ENCODE measurements around the gene CXCR5.

The CXCR5 gene

GRCh38 chr11:118914178-118914918 is 30.7 kb downstream of the CXCR5 start:
- peak; percentile 48 to 87 for DNase-seq

GRCh38 chr11:118914987-118915386 is 31.3 kb downstream of the CXCR5 start:
- DNase-seq = no peak

- no peak for DNase-seq
Observed at GRCh38 chr11:118915396-118915795, 31.7 kb downstream of the CXCR5 start.

- DNase-seq = no peak
Observed at GRCh38 chr11:118915941-118916841, 32.5 kb downstream of the CXCR5 start.

GRCh38 chr11:118916842-118917388 is 33.2 kb downstream of the CXCR5 start:
- DNase-seq = peak; percentile 11 to 50

- no peak for DNase-seq
Observed at GRCh38 chr11:118917481-118918127, 33.9 kb downstream of the CXCR5 start.

- peak; percentile 80 to 82 for DNase-seq
Observed at GRCh38 chr11:118918128-118918685, 34.5 kb downstream of the CXCR5 start.

GRCh38 chr11:118918686-118919280 is 35.1 kb downstream of the CXCR5 start:
- DNase-seq = peak; percentile 48 to 50

GRCh38 chr11:118921121-118921928 is 37.6 kb downstream of the CXCR5 start:
- DNase-seq = no peak

GRCh38 chr11:118921929-118922744 is 38.4 kb downstream of the CXCR5 start:
- DNase-seq = no peak

- no peak for DNase-seq
Observed at GRCh38 chr11:118922745-118923627, 39.3 kb downstream of the CXCR5 start.

- no peak for DNase-seq
Observed at GRCh38 chr11:118923721-118924587, 40.3 kb downstream of the CXCR5 start.

- DNase-seq = peak; percentile 19 to 35
Observed at GRCh38 chr11:118924591-118925585, 41.2 kb downstream of the CXCR5 start.

GRCh38 chr11:118927554-118928100 is 43.9 kb downstream of the CXCR5 start:
- DNase-seq = no peak

- DNase-seq = peak; percentile 91 to 93
Observed at GRCh38 chr11:118928101-118928869, 44.6 kb downstream of the CXCR5 start.
